HG03354 (cell line): ENCODE results near the gene ATP8B3.

ENCODE experiments used
- ATAC-seq: cut with Tn5 transposase; IDR thresholded peaks from one replicate; pipeline ENCODE4 v1.9.1; 2021; ENCODE audit warnings: mild to moderate bottlenecking; ENCODE audit not compliant: unreplicated experiment, poor library complexity, severe bottlenecking

ATP8B3 gene

GRCh38 chr19:1775951-1776605 lies 36.0 kb downstream of the ATP8B3 start:
- ATAC-seq, result no peak

GRCh38 chr19:1774989-1775772 lies 36.9 kb downstream of the ATP8B3 start:
- no peak for ATAC-seq

- no peak for ATAC-seq
Measured at GRCh38 chr19:1773184-1773583, 38.9 kb downstream of the ATP8B3 start.

- ATAC-seq, result no peak
Measured at GRCh38 chr19:1770866-1771576, 41.1 kb downstream of the ATP8B3 start.

- no peak for ATAC-seq
Measured at GRCh38 chr19:1769645-1769985, 42.5 kb downstream of the ATP8B3 start.

GRCh38 chr19:1768918-1769644 lies 43.0 kb downstream of the ATP8B3 start:
- ATAC-seq, result no peak

GRCh38 chr19:1768248-1768647 lies 43.8 kb downstream of the ATP8B3 start:
- no peak for ATAC-seq

- no peak for ATAC-seq
Measured at GRCh38 chr19:1767464-1767933, 44.6 kb downstream of the ATP8B3 start.

- no peak for ATAC-seq
Measured at GRCh38 chr19:1766800-1767352, 45.2 kb downstream of the ATP8B3 start.

GRCh38 chr19:1765904-1766799 lies 45.9 kb downstream of the ATP8B3 start:
- ATAC-seq, result no peak

GRCh38 chr19:1765232-1765903 lies 46.7 kb downstream of the ATP8B3 start:
- no peak for ATAC-seq

- ATAC-seq, result no peak
Measured at GRCh38 chr19:1764729-1765128, 47.3 kb downstream of the ATP8B3 start.

GRCh38 chr19:1763648-1764639 lies 48.1 kb downstream of the ATP8B3 start:
- ATAC-seq, result no peak

- ATAC-seq, result no peak
Measured at GRCh38 chr19:1762243-1763117, 49.6 kb downstream of the ATP8B3 start.

- no peak for ATAC-seq
Measured at GRCh38 chr19:1761528-1762242, 50.4 kb downstream of the ATP8B3 start.
